ENCODE data around the gene PDZD2.
"Not testable (repeated sequence)": the region's sequence is repeated elsewhere in the genome, so short reads cannot be mapped to it uniquely, and the experiment has no call there.

PDZD2 gene

DNA sequence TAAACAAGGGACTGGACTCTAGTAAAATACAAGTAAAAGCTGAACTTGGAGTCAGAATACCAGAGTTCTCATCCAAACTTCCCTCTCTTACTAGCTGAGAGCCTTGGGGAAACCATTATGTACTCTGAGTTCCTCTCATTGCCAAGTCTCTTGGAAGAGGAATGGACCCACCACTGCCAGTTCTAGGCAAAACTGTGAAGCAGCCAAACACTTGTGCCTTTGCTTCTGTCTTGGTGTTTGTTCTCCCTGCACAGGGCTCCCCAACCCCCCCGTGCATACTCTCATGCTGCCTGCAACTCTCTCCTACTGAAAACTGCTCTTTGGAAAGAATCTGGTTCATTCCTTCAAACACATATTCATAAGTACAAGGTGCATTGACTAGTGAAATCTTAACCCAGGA is 102.6 kb downstream of the PDZD2 start:
- no peak for DNase-seq

DNA sequence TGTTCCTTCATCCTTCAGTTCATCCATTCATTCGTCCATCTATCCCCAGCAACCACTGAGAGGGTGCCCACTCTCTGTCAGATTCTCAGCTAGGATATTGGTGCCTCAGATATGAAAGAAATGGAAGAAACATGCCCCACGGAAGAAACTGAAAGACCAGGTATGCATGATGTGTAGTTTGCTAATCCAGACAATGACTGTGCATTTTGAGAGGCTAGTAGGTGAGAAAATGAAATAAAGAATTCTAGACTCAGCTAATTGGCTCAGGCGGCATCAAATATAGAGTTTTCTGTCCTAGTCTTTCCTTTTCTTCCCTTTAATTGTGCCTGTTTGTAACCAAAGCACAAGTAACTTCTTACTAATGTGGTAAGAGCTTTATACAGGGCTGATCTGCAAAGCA is 104.7 kb downstream of the PDZD2 start:
- no peak for DNase-seq

DNA sequence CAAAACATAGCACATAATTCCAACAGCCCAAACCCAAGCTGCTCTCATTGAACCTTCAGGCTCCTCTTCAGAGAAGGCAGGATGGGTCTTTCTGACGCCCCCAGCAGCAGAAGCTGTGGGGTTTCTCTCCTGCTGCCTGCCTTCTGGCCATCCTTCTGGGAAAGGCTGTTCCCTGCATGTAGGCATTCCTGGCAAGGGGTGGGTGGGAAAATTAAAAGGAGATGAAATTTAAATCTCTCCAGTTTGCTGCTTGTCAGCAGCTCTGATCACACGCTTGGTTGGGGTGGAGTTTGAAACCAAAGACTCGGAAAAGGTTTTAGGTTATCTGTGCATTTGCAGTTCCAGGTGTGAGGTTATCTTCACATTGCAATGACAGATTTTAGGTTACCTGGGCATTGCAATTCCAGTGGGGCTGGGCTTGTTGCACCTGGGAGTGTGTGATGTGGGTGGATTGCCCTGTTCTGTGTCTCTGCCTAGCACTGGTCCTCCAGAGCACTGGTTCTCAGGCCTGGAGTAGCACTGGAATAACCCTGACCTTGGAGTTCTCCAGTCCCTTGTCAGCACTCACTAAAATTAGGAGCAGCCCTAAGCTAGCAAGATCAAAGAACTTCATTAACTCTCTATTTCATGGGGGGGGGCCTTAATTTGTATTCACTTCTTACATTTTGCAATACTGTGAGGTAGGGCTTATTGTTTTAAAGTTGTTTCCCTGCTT is 109.7 kb downstream of the PDZD2 start:
- no peak for DNase-seq

DNA sequence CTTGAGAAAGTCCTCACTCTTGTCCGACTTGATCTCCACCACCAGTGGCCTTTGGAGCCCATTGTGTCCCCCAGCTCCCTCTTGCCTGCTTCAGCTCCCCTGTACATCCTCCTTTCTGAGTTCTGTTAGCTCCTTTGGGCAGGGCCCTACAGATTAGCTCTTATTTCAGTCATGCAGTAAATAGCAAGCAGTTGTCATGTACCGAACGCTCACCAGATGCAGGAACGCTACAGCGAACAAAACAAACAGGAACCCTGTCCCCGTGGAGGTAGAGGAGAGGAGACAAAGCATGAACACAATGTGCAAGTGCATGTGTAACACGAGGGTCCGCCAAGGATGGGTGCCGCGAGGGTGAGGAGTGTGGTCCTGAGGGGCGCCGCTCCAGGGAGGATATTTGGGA is 111.3 kb downstream of the PDZD2 start:
- no peak for DNase-seq

DNA sequence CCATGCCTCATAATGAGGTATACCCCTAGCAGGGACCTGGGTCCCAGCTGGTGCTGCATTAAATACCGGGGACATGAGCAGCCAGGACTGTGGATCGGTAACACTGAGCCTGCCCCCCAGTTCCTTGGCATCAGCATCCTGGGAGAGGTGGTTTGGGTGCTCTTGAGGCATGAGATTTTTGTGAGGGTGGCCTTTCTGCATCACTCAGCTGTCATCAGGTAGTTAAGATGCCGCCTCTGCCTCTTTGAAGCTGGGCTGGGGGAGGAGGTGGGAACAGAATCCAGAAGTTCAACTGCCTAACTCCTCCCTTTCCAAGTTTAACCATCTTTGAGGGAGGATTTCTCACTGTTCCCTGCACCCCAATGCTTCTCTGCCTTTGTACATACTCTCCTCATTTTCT is 112.7 kb downstream of the PDZD2 start:
- DNase-seq = no peak

DNA sequence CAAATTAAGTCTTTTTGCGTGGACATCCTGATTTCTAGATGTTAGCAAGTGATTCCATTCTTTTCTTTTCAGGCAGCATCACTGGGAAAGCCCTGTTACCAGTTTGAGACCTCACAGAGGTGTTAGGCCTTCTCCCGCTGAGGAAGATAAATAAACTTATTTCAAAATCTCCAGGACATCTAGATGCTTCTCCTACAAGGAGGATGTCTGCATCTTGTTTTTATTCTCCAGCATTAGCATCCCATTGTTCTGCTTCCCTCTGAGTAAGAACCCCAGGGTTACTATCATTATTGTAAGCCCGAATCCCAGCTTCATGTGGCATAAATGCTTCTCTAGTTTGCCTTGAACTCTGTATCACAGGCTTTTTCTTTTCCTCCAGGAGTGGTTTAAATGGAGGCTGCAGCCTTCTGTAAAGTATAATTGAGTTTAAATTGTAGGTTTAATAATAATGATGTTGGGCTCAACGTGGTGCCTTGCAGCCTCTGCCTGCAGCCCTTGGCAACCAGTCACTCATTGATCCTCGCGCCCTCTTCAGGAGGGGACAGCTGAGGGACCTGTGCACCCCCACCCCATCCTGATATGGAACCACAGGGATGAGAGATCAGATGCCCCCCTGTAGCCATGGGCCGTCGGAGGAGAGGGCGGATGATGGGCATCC is 114.9 kb downstream of the PDZD2 start:
- DNase-seq = no peak

DNA sequence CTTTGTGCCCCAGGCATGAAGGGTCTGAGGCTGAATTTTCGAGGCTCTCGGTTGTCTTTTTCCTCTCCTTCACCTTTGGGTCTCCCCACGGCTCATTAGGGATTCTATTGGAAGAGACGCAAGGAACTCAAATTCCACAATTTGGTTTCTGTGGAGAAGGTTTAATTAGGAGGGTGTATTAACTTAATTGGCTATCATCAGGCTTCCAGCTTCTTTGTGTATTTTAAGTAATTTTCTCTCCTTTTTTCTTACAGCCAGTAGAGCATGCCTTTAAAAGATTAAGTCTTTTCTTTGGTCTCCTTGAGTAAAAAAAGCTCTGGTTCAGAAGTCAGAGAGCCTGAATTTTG is 115.4 kb downstream of the PDZD2 start:
- DNase-seq = no peak

DNA sequence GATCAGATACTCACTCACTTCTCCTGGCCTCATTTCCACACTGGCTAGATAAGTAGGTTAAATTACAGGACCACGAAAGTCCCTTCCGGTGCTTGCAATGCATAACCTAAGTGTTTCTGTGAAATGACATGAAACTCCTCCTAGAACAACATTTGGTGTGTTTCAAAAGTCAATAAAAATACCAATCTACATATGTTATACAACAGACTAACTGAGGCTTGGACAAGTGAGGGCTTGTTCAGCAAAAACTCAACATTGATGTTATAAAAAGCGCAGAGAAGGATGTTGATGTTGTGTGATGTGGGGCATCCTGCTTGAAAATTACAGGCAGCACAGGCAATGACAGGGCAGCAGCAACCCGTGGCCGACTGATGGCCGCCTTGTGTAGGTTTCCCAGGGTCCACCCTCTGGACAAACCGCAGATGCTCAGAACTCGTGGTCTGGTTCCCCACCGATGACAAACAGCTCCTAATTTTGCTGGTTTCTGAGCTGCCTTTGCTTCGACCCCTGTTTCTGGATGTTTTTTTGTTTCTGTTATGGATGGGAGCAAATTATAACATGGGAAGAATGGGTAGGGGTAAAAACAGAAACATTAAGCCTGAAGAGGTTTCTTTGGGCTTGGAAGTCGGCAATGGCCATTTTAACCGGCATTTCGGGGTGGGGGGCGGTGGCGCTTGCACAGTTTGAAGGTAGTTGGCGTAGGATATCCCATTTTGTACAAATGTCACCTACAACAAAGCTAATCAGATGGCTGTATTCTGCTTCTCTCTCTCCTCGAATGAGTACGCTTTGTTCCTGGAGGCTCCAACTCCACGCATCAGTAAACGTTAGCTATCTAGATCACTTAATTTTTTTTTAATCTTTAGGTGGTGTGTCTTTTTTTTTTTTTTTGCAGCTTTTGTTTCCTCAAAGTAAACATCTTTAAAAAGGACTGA is 116.1 kb downstream of the PDZD2 start:
- DNase-seq = no peak

DNA sequence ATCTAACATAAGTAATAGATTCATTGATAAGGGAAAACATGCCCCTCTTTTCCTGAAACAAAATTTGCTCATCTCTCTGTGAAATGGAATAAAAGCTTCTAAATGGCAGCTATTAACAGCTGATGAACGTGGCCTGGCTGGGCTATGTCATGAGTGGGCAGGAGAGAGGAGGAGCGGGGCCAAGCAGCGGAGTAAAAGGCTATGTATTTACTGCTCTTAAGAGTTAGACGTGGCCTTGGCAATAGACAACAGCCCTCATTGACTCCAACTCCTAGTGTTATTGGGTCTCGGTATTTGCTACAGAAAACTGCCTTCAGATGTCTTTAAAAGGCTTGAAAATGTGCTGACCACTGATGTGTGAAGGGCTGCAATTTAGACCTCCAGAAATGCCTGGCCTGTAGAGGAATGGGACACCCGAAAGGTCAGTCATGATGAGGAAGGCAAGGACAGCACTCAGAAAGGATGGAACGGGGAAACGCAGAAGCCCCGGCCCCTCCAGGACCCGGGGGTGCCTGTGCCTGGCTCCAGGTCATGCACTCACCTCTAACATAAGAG is 116.8 kb downstream of the PDZD2 start:
- DNase-seq = no peak

DNA sequence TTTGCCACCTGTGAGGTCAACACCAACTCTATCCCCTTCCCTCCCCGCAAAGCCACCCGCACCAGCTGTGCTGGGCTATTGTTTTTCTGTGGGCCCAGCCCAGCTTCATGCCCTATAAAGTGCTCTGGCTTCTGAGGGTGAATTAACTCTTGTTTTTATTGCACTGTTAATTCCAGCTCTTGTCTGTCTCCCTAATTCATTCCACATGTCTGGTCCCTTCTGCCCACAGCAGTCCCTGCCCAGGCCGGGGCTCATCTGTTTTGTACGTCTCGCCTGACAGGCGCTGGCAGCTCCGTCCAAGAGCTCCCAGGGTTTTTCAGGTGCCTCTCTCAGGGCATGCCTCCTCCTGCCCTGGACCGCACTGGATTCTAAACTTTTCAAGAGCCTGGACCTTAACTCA is 118.9 kb downstream of the PDZD2 start:
- DNase-seq = no peak

DNA sequence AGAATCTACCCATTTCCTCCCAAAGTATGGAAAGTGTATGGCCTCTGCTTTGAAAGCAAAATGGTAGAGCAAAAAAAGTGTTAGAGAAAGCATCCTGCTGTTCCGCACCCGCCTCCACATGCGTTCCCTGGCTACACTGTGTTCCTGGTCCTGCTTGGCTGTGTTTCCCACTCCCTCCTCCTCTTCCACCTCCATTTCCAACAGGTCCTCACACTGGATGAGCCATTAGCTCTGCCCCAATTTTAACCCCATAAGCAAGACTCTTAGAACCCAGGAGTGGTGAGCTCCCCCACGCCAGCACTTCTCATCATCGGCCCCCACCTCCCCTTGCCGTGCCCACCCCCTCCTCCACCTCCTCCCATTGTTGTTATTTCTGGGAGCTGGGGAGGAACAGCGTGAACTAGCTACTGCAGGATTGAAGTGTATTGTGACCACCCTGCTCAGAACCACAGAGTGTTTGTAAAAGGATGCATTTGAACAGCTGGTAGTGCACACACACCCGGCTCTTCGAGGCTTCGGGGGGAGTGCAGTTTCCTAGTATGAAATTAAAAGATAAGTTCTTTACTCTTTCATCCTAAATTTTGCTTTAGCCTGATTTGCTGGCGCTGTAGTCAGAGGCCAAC is 120.0 kb downstream of the PDZD2 start:
- DNase-seq = no peak

DNA sequence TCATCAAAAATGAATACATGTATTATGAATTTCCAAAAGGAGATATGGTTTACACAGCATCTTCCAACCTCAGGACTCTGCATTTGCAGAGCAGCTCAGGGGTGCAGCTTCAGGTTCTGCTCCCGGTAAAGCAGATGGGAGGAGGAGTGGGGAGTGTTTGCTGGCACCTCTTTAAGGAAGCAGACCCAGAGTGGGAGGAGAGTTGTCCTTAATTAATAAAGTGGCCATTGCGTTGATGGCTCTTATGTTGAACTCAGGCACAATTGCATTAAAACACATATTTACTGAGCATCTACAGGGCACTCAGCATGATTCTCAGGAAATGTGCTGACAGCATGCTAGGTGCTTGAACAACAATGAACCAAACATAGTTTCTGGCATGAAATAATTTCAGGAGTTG is 121.0 kb downstream of the PDZD2 start:
- no peak for DNase-seq

DNA sequence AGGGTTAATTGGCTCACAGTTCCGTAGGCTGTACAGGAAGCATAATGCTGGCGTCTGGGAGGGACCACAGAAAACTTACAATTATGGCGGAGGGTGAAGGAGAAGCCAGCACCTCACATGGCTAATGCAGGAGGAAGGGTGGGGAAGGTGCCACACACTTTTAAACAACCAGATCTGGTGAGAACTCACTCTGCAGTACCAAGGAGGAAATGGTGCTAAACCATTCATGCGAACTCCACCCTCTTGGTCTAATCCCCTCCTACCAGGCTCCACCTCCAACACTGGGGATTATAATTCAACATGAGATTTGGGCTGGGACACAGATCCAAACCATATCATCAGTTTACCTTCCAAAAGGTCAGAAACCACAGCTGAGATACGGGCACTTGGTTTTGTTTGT is 122.9 kb downstream of the PDZD2 start:
- DNase-seq = no peak

DNA sequence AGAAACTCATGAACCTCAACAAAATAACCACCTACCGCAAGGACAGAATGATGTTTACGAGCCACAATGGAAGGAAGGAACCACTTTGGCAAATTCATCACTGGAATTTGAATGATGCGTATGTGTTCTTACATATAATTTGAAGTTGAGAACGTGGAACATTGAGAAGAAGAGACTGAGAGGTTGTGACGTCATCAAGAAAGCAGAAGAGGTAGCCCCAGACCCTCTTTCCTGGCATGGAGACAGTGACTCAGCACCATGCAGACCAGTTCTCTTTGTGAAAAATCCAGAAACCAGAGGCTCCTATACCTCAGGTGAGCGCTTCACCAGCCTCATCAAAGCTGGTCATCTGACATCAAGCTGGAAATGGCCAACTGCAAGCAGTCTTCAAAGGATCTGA is 124.5 kb downstream of the PDZD2 start:
- no peak for DNase-seq

DNA sequence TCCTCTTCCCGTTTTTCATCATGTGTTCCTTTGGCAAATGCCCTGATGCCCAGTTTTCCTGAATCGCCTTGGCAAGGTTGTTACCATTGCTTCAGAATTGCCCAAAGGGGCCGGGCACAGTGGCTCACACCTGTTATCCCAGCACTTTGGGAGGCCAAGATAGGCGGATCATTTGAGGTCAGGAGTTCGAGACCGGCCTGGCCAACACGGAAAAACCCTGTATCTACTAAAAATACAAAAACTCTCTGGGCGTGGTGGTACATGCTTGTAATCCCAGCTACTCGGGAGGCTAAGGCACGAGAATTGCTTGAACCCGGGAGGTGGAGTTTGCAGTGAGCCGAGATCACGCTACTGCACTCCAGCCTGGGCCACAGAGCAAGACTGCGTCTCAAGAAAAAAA is 125.8 kb downstream of the PDZD2 start:
- DNase-seq = not testable (repeated sequence)

DNA sequence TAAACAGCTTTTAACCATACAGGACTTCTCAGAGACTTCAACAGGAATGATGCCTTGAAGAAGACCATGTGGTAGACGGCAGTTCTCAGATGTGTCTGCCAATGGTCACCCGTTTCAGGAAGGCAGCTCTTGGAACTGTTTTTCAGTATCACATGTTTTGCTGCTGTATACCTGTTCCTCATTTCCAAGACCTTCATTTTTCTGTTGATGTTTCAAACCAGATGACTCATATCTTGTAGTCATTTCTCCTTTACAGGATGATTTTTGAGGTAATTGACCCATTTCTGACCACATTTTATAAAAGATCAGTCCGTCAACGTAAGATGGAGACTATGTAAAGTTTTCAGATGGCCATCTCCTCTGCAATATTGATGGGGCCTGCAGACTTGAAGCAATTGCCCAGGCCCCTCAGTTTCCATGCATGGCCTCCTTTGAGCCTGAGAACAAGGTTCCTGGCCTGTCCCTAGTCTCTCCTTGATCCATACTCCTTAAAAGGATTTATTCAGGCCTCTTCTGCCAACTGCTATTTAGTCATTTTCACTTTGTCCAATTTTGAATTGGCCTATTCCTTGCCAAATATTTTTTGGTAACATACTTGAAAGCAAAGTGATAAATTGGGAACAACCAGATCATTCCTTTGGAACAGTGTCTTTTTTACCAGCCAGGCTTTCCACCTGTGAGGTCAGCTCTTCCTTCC is 128.6 kb downstream of the PDZD2 start:
- no peak for DNase-seq

DNA sequence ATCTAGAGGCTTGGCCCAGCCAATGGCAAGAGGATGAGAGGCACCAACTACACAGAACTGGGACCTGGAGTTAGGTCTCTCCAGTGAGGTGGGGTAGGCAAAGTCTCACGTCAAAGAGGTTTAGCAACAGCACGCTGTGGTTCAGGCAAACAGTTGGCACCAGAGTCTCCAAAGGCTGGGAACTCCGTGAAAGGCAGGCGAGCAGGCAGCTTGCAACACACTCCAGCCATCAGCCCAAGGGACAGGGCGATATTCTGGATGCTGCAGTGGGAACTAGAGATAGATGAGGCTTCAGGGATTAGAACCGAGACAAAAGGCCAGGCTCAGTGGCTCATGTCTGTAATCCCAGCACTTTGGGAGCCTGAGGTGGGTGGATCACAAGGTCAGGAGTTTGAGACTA is 129.1 kb downstream of the PDZD2 start:
- no peak for DNase-seq

DNA sequence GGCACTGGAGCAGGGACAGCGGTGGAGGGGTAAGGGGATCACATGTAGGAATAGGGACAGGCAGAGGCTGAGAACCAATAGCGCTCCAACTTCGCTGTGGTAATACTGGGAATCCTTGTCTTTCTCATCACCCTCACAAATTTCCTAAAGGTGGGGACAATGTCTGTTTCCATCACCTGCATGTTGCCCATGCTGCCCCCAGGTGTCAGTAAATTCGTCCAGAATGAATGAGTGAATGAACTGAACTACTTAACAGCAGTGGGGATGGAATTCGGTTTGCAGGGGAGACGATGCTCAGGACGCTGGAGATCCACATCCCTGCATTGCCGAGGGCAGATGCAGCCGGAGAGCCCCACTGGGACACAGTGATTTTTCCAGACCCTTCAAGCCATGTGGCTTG is 129.9 kb downstream of the PDZD2 start:
- DNase-seq = no peak

DNA sequence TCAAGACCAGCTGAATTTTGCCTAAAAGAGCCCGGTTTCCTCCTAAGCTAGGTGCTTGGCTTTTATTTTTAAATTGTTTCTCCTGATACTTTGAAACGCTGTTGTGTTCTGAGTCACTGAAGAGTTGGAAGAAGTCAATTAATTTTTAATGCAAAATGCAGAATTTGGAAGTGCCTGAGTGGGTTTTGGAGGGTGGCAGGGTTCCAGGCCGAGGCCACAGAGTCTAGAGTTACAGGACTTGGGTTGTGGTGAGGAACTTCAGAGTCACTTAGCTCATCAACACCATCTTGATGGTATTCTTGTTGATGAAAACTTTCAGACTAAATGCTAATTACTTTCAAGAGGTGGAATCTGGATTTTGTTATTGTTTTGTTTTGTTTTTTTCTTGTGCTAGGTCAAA is 130.6 kb downstream of the PDZD2 start:
- DNase-seq = no peak

DNA sequence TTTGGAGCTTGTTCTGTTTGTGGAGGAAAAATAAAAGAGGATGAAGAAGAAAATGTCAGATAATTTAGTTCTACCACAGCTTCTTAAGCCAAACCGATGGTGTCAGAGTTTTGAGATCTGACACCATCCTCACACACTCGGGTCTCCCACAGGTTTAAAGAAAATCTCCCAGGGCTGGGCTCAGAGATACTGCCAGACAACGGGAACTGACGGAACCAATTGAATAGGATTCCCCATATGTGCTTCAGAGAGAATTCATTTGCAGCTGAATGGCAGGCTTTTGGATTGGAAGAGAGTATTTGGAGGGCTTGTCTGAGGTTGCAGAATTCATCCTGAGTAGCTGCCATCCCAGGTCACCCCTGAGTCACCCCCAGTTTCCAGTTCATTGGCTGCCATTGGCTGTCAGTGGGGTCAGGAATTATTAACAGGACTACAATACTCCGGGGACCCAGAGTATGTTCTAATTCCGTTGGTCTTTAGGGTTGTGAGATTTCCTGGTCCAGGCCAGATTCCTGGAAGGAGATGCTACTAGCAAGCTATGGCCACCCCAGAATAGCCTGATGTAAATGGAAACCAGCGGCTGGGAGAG is 131.3 kb downstream of the PDZD2 start:
- no peak for DNase-seq

DNA sequence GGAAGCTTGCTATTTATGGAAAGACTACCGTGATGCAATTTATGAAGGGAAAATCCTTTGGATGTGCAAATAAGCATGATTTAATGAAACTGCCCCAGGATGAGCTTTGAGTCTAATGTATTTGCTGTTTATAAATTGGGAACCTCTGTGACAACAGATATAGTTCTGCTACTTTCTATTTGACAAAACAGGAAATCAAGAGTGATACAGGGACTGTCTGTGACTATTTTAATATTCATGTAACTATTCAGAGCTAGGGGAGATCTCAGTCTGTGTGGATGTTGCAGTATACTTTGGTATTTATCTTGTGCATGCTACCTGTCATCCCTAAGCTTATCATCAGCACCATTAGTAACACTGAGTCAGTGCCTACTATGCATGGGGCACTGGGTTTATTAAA is 132.1 kb downstream of the PDZD2 start:
- DNase-seq = no peak

DNA sequence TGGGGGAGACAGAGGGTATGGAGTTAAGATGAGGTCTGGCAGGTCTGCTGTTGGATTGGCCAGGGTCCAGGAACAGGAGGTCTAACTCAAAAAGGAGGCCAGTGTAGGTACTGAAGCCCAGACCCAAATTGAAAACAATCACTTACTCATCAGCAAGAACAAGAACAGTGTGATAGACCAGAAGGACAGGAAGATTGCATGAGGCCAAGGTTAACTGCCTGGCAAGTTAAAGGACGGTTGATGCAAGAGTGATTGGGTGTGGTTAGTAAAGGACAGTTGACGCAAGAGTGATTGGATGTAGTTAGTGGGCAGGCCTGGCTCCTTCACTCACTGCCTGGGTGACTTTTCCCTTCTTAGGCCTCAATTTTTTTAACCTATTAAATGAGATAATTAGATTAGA is 132.6 kb downstream of the PDZD2 start:
- DNase-seq = no peak

Data from CD4-positive, alpha-beta T cell treated with Interleukin-6 for 4 hours (primary cell).